K562 (cell line): ENCODE results near the gene SLFN14. TPM values are rescaled to one million over a fixed set of nuclear protein-coding genes. Genes with fewer than 3 reads are reported as not detected.

ENCODE experiments used
- BCLAF1 ChIP-seq, 2 experiments: fragments of 450-650 bp in 1 of 2; IDR thresholded peaks; 2 replicates each; pipeline ENCODE4 v1.6.1; 2011 to 2017; ENCODE audit warnings: low read depth in 2 of 2, antibody characterized with exemption in 1 of 2, borderline replicate concordance in 1 of 2, low read length in 1 of 2, mild to moderate bottlenecking in 1 of 2, mixed read lengths in 1 of 2; ENCODE audit not compliant: control insufficient read depth in 1 of 2
- CBX3 ChIP-seq, 2 experiments: IDR thresholded peaks; 1 replicate in 1 of 2; 2 replicates in 1 of 2; pipeline ENCODE4 v1.6.1; 2012; ENCODE audit warnings: inconsistent platforms in 2 of 2, low read length in 2 of 2, borderline replicate concordance in 1 of 2, control low read depth in 1 of 2
- CC2D1A ChIP-seq: fragments of 450-650 bp; IDR thresholded peaks from 2 replicates; pipeline ENCODE4 v1.6.1; 2017; ENCODE audit warnings: mild to moderate bottlenecking
- CREM ChIP-seq: IDR thresholded peaks from 2 replicates; pipeline ENCODE4 v1.6.1; 2014; ENCODE audit warnings: antibody characterized with exemption, low read depth
- FOXK2 ChIP-seq, 2 experiments: fragments of 450-650 bp; IDR thresholded peaks in 1 of 2; conservative IDR thresholded peaks in 1 of 2; 2 replicates each; pipeline ENCODE4 v1.6.1; 2016; ENCODE audit warnings: low read depth in 2 of 2, mild to moderate bottlenecking in 1 of 2
- GATA2 ChIP-seq: sonication (generic); formaldehyde crosslinking; IDR thresholded peaks from 2 replicates; pipeline ENCODE4 v1.4.0; 2020; ENCODE audit warnings: mild to moderate bottlenecking, missing genetic modification reagents
- HDAC2 ChIP-seq: fragments of 450-650 bp; IDR thresholded peaks from 2 replicates; pipeline ENCODE4 v1.6.1; 2016; ENCODE audit warnings: mild to moderate bottlenecking
- MAFF ChIP-seq: IDR thresholded peaks from 2 replicates; pipeline ENCODE4 v1.6.1; 2012; ENCODE audit warnings: low read length, improper control_type of control experiment
- MBD2 ChIP-seq: sonication (generic); IDR thresholded peaks from 2 replicates; pipeline ENCODE4 v1.6.1; 2016; ENCODE audit warnings: low read depth, borderline replicate concordance
- MEF2A ChIP-seq: IDR thresholded peaks from 2 replicates; pipeline ENCODE4 v1.6.1; 2011; ENCODE audit warnings: low read depth, mild to moderate bottlenecking, low read length, moderate library complexity; ENCODE audit not compliant: control insufficient read depth
- NEUROD1 ChIP-seq: fragments of 150-350 bp; IDR thresholded peaks from 2 replicates; pipeline ENCODE4 v1.6.1; 2014; ENCODE audit warnings: borderline replicate concordance, low read length, low read depth; ENCODE audit not compliant: partially characterized antibody
- NFIC ChIP-seq: fragments of 450-650 bp; IDR thresholded peaks from 2 replicates; pipeline ENCODE4 v1.6.1; 2017; ENCODE audit warnings: mild to moderate bottlenecking, inconsistent platforms
- NRF1 ChIP-seq, 2 experiments: fragments of 450-650 bp; IDR thresholded peaks in 1 of 2; conservative IDR thresholded peaks in 1 of 2; 2 replicates each; pipeline ENCODE4 v1.6.1; 2014; ENCODE audit warnings: mild to moderate bottlenecking in 2 of 2
- PRDM10 ChIP-seq: fragments of 450-650 bp; IDR thresholded peaks from 2 replicates; pipeline ENCODE4 v1.6.1; 2018; ENCODE audit not compliant: partially characterized antibody
- TAL1 ChIP-seq: fragments of 450-650 bp; IDR thresholded peaks from 2 replicates; pipeline ENCODE4 v1.6.1; 2016; ENCODE audit warnings: mild to moderate bottlenecking
- TCF3 ChIP-seq: sonication (generic); formaldehyde crosslinking; IDR thresholded peaks from 2 replicates; pipeline ENCODE4 v1.4.0; 2020; ENCODE audit warnings: mild to moderate bottlenecking, missing genetic modification reagents
- ZBTB2 ChIP-seq: fragments of 450-650 bp; IDR thresholded peaks from 2 replicates; pipeline ENCODE4 v1.6.1; 2016; ENCODE audit warnings: antibody characterized with exemption
- ZNF24 ChIP-seq: fragments of 450-650 bp; IDR thresholded peaks from 2 replicates; pipeline ENCODE4 v1.6.1; 2016
- ZNF449 ChIP-seq: fragments of 250-450 bp; sonication (Bioruptor Pico); IDR thresholded peaks from 2 replicates; pipeline ENCODE4 v1.8.0; 2022; ENCODE audit warnings: moderate library complexity, mild to moderate bottlenecking, inconsistent platforms
- polyA plus RNA-seq, 8 experiments: library from polyadenylated mRNA; depleted of rRNA in 4 of 8; stranded (reverse) in 5 of 8; unstranded in 3 of 8; fragments of >200 nt; fragmentation: Nextera tagmentation in 2 of 8; fragmentation: Illumina TruSeq in 1 of 8; extraction: Ambion mirVana in 2 of 8; extraction: Trizol in 1 of 8; gene quantifications; 2 replicates each; pipeline versions ENCODE4 v1.2.1 to v1.2.3, GENCODE V29; 2011 to 2014; ENCODE audit warnings: inconsistent platforms in 1 of 8, missing spikeins in 1 of 8
- total RNA-seq, 7 experiments: library from RNA; depleted of rRNA in 6 of 7; stranded (reverse); fragments of >200 nt in 6 of 7; fragmentation: Illumina TruSeq in 2 of 7; extraction: Trizol in 2 of 7; gene quantifications; 2 replicates each; pipeline versions ENCODE4 v1.2.1 to v1.2.3, GENCODE V29; 2011 to 2021; ENCODE audit warnings: low replicate concordance in 1 of 7

The SLFN14 gene
- total and polyA plus RNA-seq, 9 of the 15 experiments (the other 6 are each of a cell fraction or from before 2014, with no cell fraction given) = 1.3 to 4.3 (median 3.1) TPM

- TF ChIP-seq NFIC (peak; percentile 95), NRF1 (conservative IDR thresholded peaks at IDR 0.05 in 1 of 2, IDR thresholded peaks at IDR 0.05 in 1 of 2) (peak; percentile 18 to 20; a peak in 1 of 4 replicates), CC2D1A (peak; percentile 98), BCLAF1 (IDR thresholded peaks at IDR 0.05; ENCODE audit: borderline replicate concordance in 1 of 2, control insufficient read depth in 1 of 2, low read depth in 2 of 2, low read length in 1 of 2) (0 out of 4 replicates have a peak, but pooled peaks of 1 of the 2 experiments have one; percentile 72), PRDM10 (peak; percentile 75), HDAC2 (0 out of 2 replicates have a peak, but pooled peaks have one; percentile 76), ZNF449 (CRISPR knock-in tag) (peak; percentile 68; the same call in 1 of the 2 replicates), MBD2 (peak; percentile 87), NEUROD1 (peak; percentile 92), CREM (peak; percentile 83), CBX3 (IDR thresholded peaks at IDR 0.05; ENCODE audit: borderline replicate concordance in 1 of 2, low read length in 2 of 2) (peak in 1 of 2 experiments; percentile 91; a peak in 2 of 3 replicates), ZBTB2 (peak; percentile 73; the same call in 1 of the 2 replicates), MEF2A (peak; percentile 77), TCF3 (CRISPR knock-in tag) (peak; percentile 98), FOXK2 (conservative IDR thresholded peaks at IDR 0.05 in 1 of 2, IDR thresholded peaks at IDR 0.05 in 1 of 2; ENCODE audit: low read depth in 2 of 2) (peak; percentile 58 to 68; a peak in 2 of 4 replicates), GATA2 (CRISPR knock-in tag) (peak; percentile 95), MAFF (peak; percentile 62; the same call in 1 of the 2 replicates), TAL1 (peak; percentile 100), ZNF24 (peak; percentile 83)
Observed at GRCh38 chr17:35560703-35561102, at the start of gene SLFN14 (continued).
